K562 (cell line): ENCODE results near the gene SFTPA2. TPM values are rescaled to one million over a fixed set of nuclear protein-coding genes. Genes with fewer than 3 reads are reported as not detected.
"Not testable (repeated sequence)": the region's sequence is repeated elsewhere in the genome, so short reads cannot be mapped to it uniquely, and the experiment has no call there.

ENCODE experiments used
- ATAC-seq: fragments of 200-7000 bp; cut with Tn5 transposase; 3 replicates; pipeline ENCODE4 v1.9.1; 2020; ENCODE audit warnings: moderate library complexity
- BruUV-seq: library from RNA; stranded (reverse); fragments of 400-500 nt; replicated peaks from 2 replicates; lab custom pipeline; 2021; lab: Mats Ljungman, UMichigan
- CTCF ChIA-PET: fragments of 300-600 bp; formaldehyde crosslinking; extraction: SDS; loops from one replicate; lab custom pipeline; 2021; ENCODE audit warnings: low intra/inter-chr PET ratio; lab: Yijun Ruan, JAX
- POLR2A ChIA-PET: fragments of 300-600, 350-650 bp; sonication (Branson Sonifier 250); formaldehyde crosslinking; extraction: SDS; loops from one replicate; lab custom pipeline; 2021; ENCODE audit warnings: antibody characterized with exemption, inconsistent platforms; lab: Yijun Ruan, JAX
- DNase-seq, 4 experiments: peaks; one replicate each; pipeline versions ENCODE4 v3.0.0 to v3.0.0-alpha.2; 2011 to 2018; ENCODE audit warnings: low spot score in 3 of 4, mixed read lengths in 3 of 4; ENCODE audit errors: extremely low read depth in 1 of 4
- FAIRE-seq: peaks from 2 replicates; lab custom pipeline; 2011; peaks lifted over from hg19 to GRCh38; lab: Jason Lieb, UNC
- H2AFZ ChIP-seq: 2 replicates; pipeline ENCODE4 v1.6.0; 2011; ENCODE audit warnings: low read depth, low read length, control low read depth, inconsistent platforms
- H3K27ac ChIP-seq: fragments of 200-600 bp; 3 replicates; pipeline ENCODE4 v1.8.0; 2011; ENCODE audit warnings: low read depth, mild to moderate bottlenecking, control low read depth, inconsistent platforms, low read length, moderate library complexity, mixed read lengths; ENCODE audit errors: extremely low read depth
- H3K27me3 ChIP-seq, 2 experiments: fragments of 300-600 bp in 1 of 2; 2 replicates in 1 of 2; 3 replicates in 1 of 2; pipeline versions ENCODE4 v1.6.0 to v1.8.0; 2011; ENCODE audit warnings: inconsistent platforms in 2 of 2, low read length in 2 of 2, mild to moderate bottlenecking in 1 of 2, mixed read lengths in 1 of 2, moderate library complexity in 1 of 2; ENCODE audit not compliant: control insufficient read depth in 2 of 2, insufficient read depth in 2 of 2
- H3K36me3 ChIP-seq: fragments of 300-600 bp; 3 replicates; pipeline ENCODE4 v1.8.0; 2011; ENCODE audit warnings: mild to moderate bottlenecking, low read length, inconsistent platforms; ENCODE audit not compliant: control insufficient read depth, insufficient read depth
- H3K4me1 ChIP-seq, 2 experiments: fragments of 200-600 bp in 1 of 2; replicated peaks in 1 of 2; 2 replicates in 1 of 2; 3 replicates in 1 of 2; pipeline versions ENCODE4 v1.5.1 to v1.8.0; 2011; ENCODE audit warnings: inconsistent platforms in 2 of 2, low read length in 2 of 2, mild to moderate bottlenecking in 1 of 2, mixed read lengths in 1 of 2, moderate library complexity in 1 of 2; ENCODE audit not compliant: control insufficient read depth in 2 of 2, insufficient read depth in 2 of 2
- H3K4me2 ChIP-seq: 2 replicates; pipeline ENCODE4 v1.6.1; 2011; ENCODE audit warnings: low read length, control low read depth, inconsistent platforms, mixed read lengths; ENCODE audit not compliant: insufficient read depth
- H3K4me3 ChIP-seq: fragments of 200-600 bp; sonication (generic), shearing (Covaris generic); 2 replicates; pipeline ENCODE4 v1.5.1; 2016; ENCODE audit warnings: control low read depth, inconsistent platforms
- H3K79me2 ChIP-seq: fragments of 200-600 bp; 3 replicates; pipeline ENCODE4 v1.8.0; 2011; ENCODE audit warnings: low read length, inconsistent platforms; ENCODE audit not compliant: control insufficient read depth, insufficient read depth
- H3K9ac ChIP-seq, 2 experiments: 2 replicates each; pipeline versions ENCODE4 v1.6.0 to v1.6.1; 2011; ENCODE audit warnings: low read depth in 2 of 2, low read length in 2 of 2, control low read depth in 1 of 2, inconsistent platforms in 1 of 2, mild to moderate bottlenecking in 1 of 2, mixed read lengths in 1 of 2; ENCODE audit not compliant: insufficient read depth in 1 of 2
- H3K9me1 ChIP-seq: one replicate; pipeline ENCODE4 v1.6.0; 2011; ENCODE audit warnings: inconsistent platforms, mild to moderate bottlenecking, low read length, moderate library complexity; ENCODE audit not compliant: control insufficient read depth, insufficient read depth
- H3K9me3 ChIP-seq: replicated peaks from 2 replicates; pipeline ENCODE4 v1.5.1; 2011; ENCODE audit warnings: low read depth, low read length, inconsistent platforms; ENCODE audit not compliant: control insufficient read depth, insufficient read depth
- H4K20me1 ChIP-seq: replicated peaks from 2 replicates; pipeline ENCODE4 v1.6.1; 2011; ENCODE audit warnings: low read length, inconsistent platforms, mixed read lengths; ENCODE audit not compliant: control insufficient read depth, insufficient read depth
- DDX20 ChIP-seq: fragments of 450-650 bp; IDR thresholded peaks from 2 replicates; pipeline ENCODE4 v1.6.1; 2016; ENCODE audit warnings: missing genetic modification characterization, low read depth, mild to moderate bottlenecking, missing compliant biosample characterization, moderate library complexity
- ZNF263 ChIP-seq: sonication (generic); formaldehyde crosslinking; IDR thresholded peaks from 2 replicates; pipeline ENCODE4 v1.8.0; 2022; ENCODE audit warnings: mild to moderate bottlenecking, missing genetic modification reagents, borderline replicate concordance
- ZNF609 ChIP-seq: sonication (generic); formaldehyde crosslinking; IDR thresholded peaks from 2 replicates; pipeline ENCODE4 v1.8.1; 2023; ENCODE audit warnings: missing genetic modification reagents, mild to moderate bottlenecking, borderline replicate concordance
- WGBS: fragments of 100-300 bp; shearing (Covaris generic); methylation state at CpG from one replicate; pipeline ENCODE4 v1.1.6; 2016; ENCODE audit warnings: low coverage, mixed read lengths; ENCODE audit not compliant: insufficient coverage; ENCODE audit errors: missing lambda C conversion rate; 5-methylcytosine and 5-hydroxymethylcytosine counted together
- in situ Hi-C: fragments of 300-500 bp; cut with MboI; formaldehyde crosslinking; loops from 4 replicates; pipeline ENCODE4 v1.15.0; 2018; ENCODE audit warnings: inconsistent platforms, mixed read lengths
- intact Hi-C: fragments of 100-400 bp; cut with micrococcal nuclease; formaldehyde crosslinking; loops from 2 replicates; pipeline ENCODE4 v1.14.2; 2022
- polyA plus RNA-seq, 8 experiments: library from polyadenylated mRNA; depleted of rRNA in 4 of 8; stranded (reverse) in 5 of 8; unstranded in 3 of 8; fragments of >200 nt; fragmentation: Nextera tagmentation in 2 of 8; fragmentation: Illumina TruSeq in 1 of 8; extraction: Ambion mirVana in 2 of 8; extraction: Trizol in 1 of 8; gene quantifications; 2 replicates each; pipeline versions ENCODE4 v1.2.1 to v1.2.3, GENCODE V29; 2011 to 2014; ENCODE audit warnings: inconsistent platforms in 1 of 8, missing spikeins in 1 of 8
- total RNA-seq, 7 experiments: library from RNA; depleted of rRNA in 6 of 7; stranded (reverse); fragments of >200 nt in 6 of 7; fragmentation: Illumina TruSeq in 2 of 7; extraction: Trizol in 2 of 7; gene quantifications; 2 replicates each; pipeline versions ENCODE4 v1.2.1 to v1.2.3, GENCODE V29; 2011 to 2021; ENCODE audit warnings: low replicate concordance in 1 of 7

SFTPA2 gene
- total and polyA plus RNA-seq, 9 of the 15 experiments (the other 6 are each of a cell fraction or from before 2014, with no cell fraction given) = 4.1 TPM; not detected in 8

GRCh38 chr10:79508245-79508644, 52.0 kb downstream of the SFTPA2 start:
- in situ Hi-C loops, CTCF ChIA-PET: not testable (repeated sequence)

GRCh38 chr10:79507440-79508167, 52.6 kb downstream of the SFTPA2 start:
- TF ChIP-seq ZNF263 (CRISPR knock-in tag) = peak; percentile 14; the same call in 1 of the 2 replicates
- TF ChIP-seq DDX20 (tag) = no peak
- TF ChIP-seq ZNF609 (CRISPR knock-in tag) = no peak
- H3K36me3 ChIP-seq = no peaks in the 10 kb centered on the region
- H3K79me2 ChIP-seq = no peaks in the 10 kb centered on the region
- 2% methylated on average over 9 of the region's 9 CpGs for WGBS
- H3K4me1 ChIP-seq = no peaks in the 10 kb centered on the region
- H3K9ac ChIP-seq = no peak overlapping the region
- ATAC-seq (no peak), DNase-seq (no peak), FAIRE-seq (no peak)
- H2AFZ ChIP-seq = no peak overlapping the region
- ChIA-PET POLR2A (interaction anchor here (1.7 kb wide), 1 partner anchor 10 kb away, joined by 6 read pairs; no protein-coding TSS in a partner anchor), CTCF (no interaction called here)
- no peak overlapping the region for H3K27ac ChIP-seq
- no peak overlapping the region for H3K4me2 ChIP-seq
- peaks cover 8 to 36% of the 10 kb centered on the region in 2 experiments for H3K27me3 ChIP-seq
- no TSS peak for BruUV-seq
- no peak overlapping the region for H3K4me3 ChIP-seq
- no peaks in the 10 kb centered on the region for H3K9me1 ChIP-seq
- peaks cover 5% of the 10 kb centered on the region for H4K20me1 ChIP-seq
- intact Hi-C loops = no loop called here
- no peaks in the 10 kb centered on the region for H3K9me3 ChIP-seq
- in situ Hi-C loops = no loop called here

More at GRCh38 chr10:79508245-79508644, 52.0 kb downstream of the SFTPA2 start:
- ATAC-seq, H3K4me1 ChIP-seq, intact Hi-C loops, H3K9me1 ChIP-seq, H3K9me3 ChIP-seq, BruUV-seq, H3K27ac ChIP-seq, H3K4me2 ChIP-seq, DNase-seq, H4K20me1 ChIP-seq, H3K36me3 ChIP-seq, H3K4me3 ChIP-seq, H3K9ac ChIP-seq, FAIRE-seq, POLR2A ChIA-PET, H2AFZ ChIP-seq, H3K79me2 ChIP-seq: not testable (repeated sequence)
- 0% methylated on average over 3 of the region's 4 CpGs for WGBS
- peaks cover 8 to 34% of the 10 kb centered on the region in 2 experiments for H3K27me3 ChIP-seq
